Neuronal stem cell (in vitro differentiated cells): ENCODE results near the gene OR2M4.
"Not testable (repeated sequence)": the region's sequence is repeated elsewhere in the genome, so short reads cannot be mapped to it uniquely, and the experiment has no call there.

Experiments used
- DNase-seq: peaks from one replicate; pipeline ENCODE4 v3.0.0-alpha.2; 2013; ENCODE audit warnings: low spot score
- H2AFZ ChIP-seq: one replicate; pipeline ENCODE4 v1.6.1; 2013; ENCODE audit warnings: mild to moderate bottlenecking, low read length, inconsistent platforms
- H2AK5ac ChIP-seq: 2 replicates; pipeline ENCODE4 v1.6.1; 2013; ENCODE audit warnings: low read depth, mild to moderate bottlenecking, inconsistent platforms, low read length, moderate library complexity, mixed read lengths
- H2BK120ac ChIP-seq: 2 replicates; pipeline ENCODE4 v1.6.1; 2013; ENCODE audit warnings: low read depth, mild to moderate bottlenecking, inconsistent platforms, low read length, moderate library complexity, mixed read lengths
- H2BK12ac ChIP-seq: one replicate; pipeline ENCODE4 v1.6.1; 2013; ENCODE audit warnings: low read length, inconsistent platforms
- H2BK15ac ChIP-seq: 2 replicates; pipeline ENCODE4 v1.6.1; 2013; ENCODE audit warnings: mild to moderate bottlenecking, low read length, inconsistent platforms, mixed read lengths
- H2BK5ac ChIP-seq: one replicate; pipeline ENCODE4 v1.6.1; 2013; ENCODE audit warnings: inconsistent platforms, mild to moderate bottlenecking, low read length, moderate library complexity
- H3K14ac ChIP-seq: one replicate; pipeline ENCODE4 v1.6.1; 2013; ENCODE audit warnings: low read length, inconsistent platforms
- H3K18ac ChIP-seq: 2 replicates; pipeline ENCODE4 v1.6.1; 2013; ENCODE audit warnings: low read length, inconsistent platforms
- H3K23ac ChIP-seq: 2 replicates; pipeline ENCODE4 v1.6.1; 2013; ENCODE audit warnings: low read depth, mild to moderate bottlenecking, mixed read lengths, low read length, inconsistent platforms; ENCODE audit not compliant: poor library complexity
- H3K27ac ChIP-seq: replicated peaks from 3 replicates; pipeline ENCODE4 v1.5.1; 2013; ENCODE audit warnings: low read length, inconsistent platforms
- H3K27me3 ChIP-seq, 3 experiments: 2 replicates each; pipeline ENCODE4 v1.6.1; 2013; ENCODE audit warnings: low read length in 3 of 3, mild to moderate bottlenecking in 2 of 3, inconsistent platforms in 1 of 3, low read depth in 1 of 3, mixed read lengths in 1 of 3, moderate library complexity in 1 of 3; ENCODE audit not compliant: control insufficient read depth in 3 of 3, insufficient read depth in 3 of 3
- H3K36me3 ChIP-seq, 2 donors: replicated peaks in 1 of 2; 2 replicates each; pipeline ENCODE4 v1.6.1; 2013; ENCODE audit warnings: low read length in 2 of 2; ENCODE audit not compliant: control insufficient read depth in 2 of 2, insufficient read depth in 2 of 2
- H3K4ac ChIP-seq: 2 replicates; pipeline ENCODE4 v1.6.1; 2013; ENCODE audit warnings: inconsistent platforms, mild to moderate bottlenecking, low read length, moderate library complexity
- H3K4me1 ChIP-seq, 2 donors: 1 replicate in 1 of 2; 2 replicates in 1 of 2; pipeline ENCODE4 v1.6.1; 2013; ENCODE audit warnings: low read length in 2 of 2, low read depth in 1 of 2; ENCODE audit not compliant: control insufficient read depth in 2 of 2, insufficient read depth in 1 of 2
- H3K4me2 ChIP-seq: one replicate; pipeline ENCODE4 v1.6.1; 2013; ENCODE audit warnings: mild to moderate bottlenecking, low read length, inconsistent platforms; ENCODE audit not compliant: insufficient read depth, poor library complexity, severe bottlenecking
- H3K4me3 ChIP-seq, 2 donors: 2 replicates each; pipeline ENCODE4 v1.5.1; 2013; ENCODE audit warnings: low read length in 2 of 2, mild to moderate bottlenecking in 2 of 2, inconsistent platforms in 1 of 2, moderate library complexity in 1 of 2
- H3K79me1 ChIP-seq: one replicate; pipeline ENCODE4 v1.6.1; 2013; ENCODE audit warnings: low read depth, mild to moderate bottlenecking, inconsistent platforms, low read length, moderate library complexity
- H3K9ac ChIP-seq: one replicate; pipeline ENCODE4 v1.6.1; 2013; ENCODE audit warnings: mild to moderate bottlenecking, low read depth, low read length, inconsistent platforms; ENCODE audit not compliant: poor library complexity
- H3K9me3 ChIP-seq, 2 donors: replicated peaks in 1 of 2; 2 replicates each; pipeline versions ENCODE3 to v1.6.1; 2013; ENCODE audit warnings: low read length in 2 of 2, mild to moderate bottlenecking in 2 of 2, inconsistent platforms in 1 of 2, low read depth in 1 of 2, mixed read lengths in 1 of 2, moderate library complexity in 1 of 2; ENCODE audit not compliant: control insufficient read depth in 2 of 2, insufficient read depth in 1 of 2
- H4K8ac ChIP-seq: one replicate; pipeline ENCODE4 v1.6.1; 2013; ENCODE audit warnings: low read depth, mild to moderate bottlenecking, inconsistent platforms, low read length, moderate library complexity
- H4K91ac ChIP-seq: one replicate; pipeline ENCODE4 v1.6.1; 2013; ENCODE audit warnings: low read length, low read depth, mild to moderate bottlenecking, inconsistent platforms; ENCODE audit not compliant: poor library complexity
- WGBS, 2 donors: extraction: QIAGEN DNeasy Blood & Tissue Kit; methylation state at CpG; one replicate each; pipeline ENCODE4 v1.1.7; 2013; ENCODE audit warnings: missing lambda C conversion rate in 2 of 2, mixed read lengths in 1 of 2; ENCODE audit not compliant: insufficient read length in 2 of 2, insufficient replicate concordance in 1 of 2; ENCODE audit errors: extremely low coverage in 2 of 2; 5-methylcytosine and 5-hydroxymethylcytosine counted together

The OR2M4 gene

GRCh38 chr1:248268178-248268577 lies 37.0 kb downstream of the OR2M4 start:
- H3K23ac ChIP-seq, result no peak overlapping the region
- no peaks in the 10 kb centered on the region for H3K36me3 ChIP-seq
- no peak overlapping the region for H3K14ac ChIP-seq
- no peaks in the 10 kb centered on the region for H3K4me1 ChIP-seq
- no peaks in the 10 kb centered on the region for H3K27me3 ChIP-seq
- no peak overlapping the region for H2BK15ac ChIP-seq
- H3K27ac ChIP-seq, result no peak overlapping the region
- no peak overlapping the region for H3K4me2 ChIP-seq
- H3K9ac ChIP-seq, result no peak overlapping the region
- H2AK5ac ChIP-seq, result no peak overlapping the region
- no peak overlapping the region for H2BK120ac ChIP-seq
- no peak for DNase-seq
- no peak overlapping the region for H4K8ac ChIP-seq
- no peaks in the 10 kb centered on the region for H3K79me1 ChIP-seq
- H2BK5ac ChIP-seq, result no peak overlapping the region
- WGBS, 2 donors, result no CpG with 5 or more reads among the region's 4 CpGs
- no peak overlapping the region for H3K4ac ChIP-seq
- peaks cover 0 to 2% of the 10 kb centered on the region in 2 donors for H3K9me3 ChIP-seq
- H4K91ac ChIP-seq, result no peak overlapping the region
- H2AFZ ChIP-seq, result no peak overlapping the region
- no peak overlapping the region for H3K4me3 ChIP-seq
- H3K18ac ChIP-seq, result no peak overlapping the region
- H2BK12ac ChIP-seq, result no peak overlapping the region

- H2BK5ac ChIP-seq, H3K4me3 ChIP-seq, H3K14ac ChIP-seq, H3K18ac ChIP-seq, H2AFZ ChIP-seq, H2AK5ac ChIP-seq, H3K9ac ChIP-seq, H2BK15ac ChIP-seq, H3K36me3 ChIP-seq, H3K79me1 ChIP-seq, H3K4ac ChIP-seq, H4K91ac ChIP-seq, H2BK120ac ChIP-seq, H2BK12ac ChIP-seq, H3K27me3 ChIP-seq, H4K8ac ChIP-seq, H3K4me2 ChIP-seq, H3K4me1 ChIP-seq, DNase-seq, H3K27ac ChIP-seq, H3K9me3 ChIP-seq, H3K23ac ChIP-seq: not testable (repeated sequence)
- WGBS, 2 donors, result no CpG with 5 or more reads among the region's 16 CpGs
These were observed 42.0 kb downstream of the OR2M4 start for GRCh38 chr1:248273225-248273624.

- Histone ChIP-seq H2BK5ac (no peak within 1 kb of the TSS), H3K4me2 (no peak within 1 kb of the TSS), H2AFZ (no peak within 1 kb of the TSS), H2BK120ac (no peak within 1 kb of the TSS), H3K79me1 (no peaks in the 10 kb centered on the region), H3K4me3 (no peak within 1 kb of the TSS), H2AK5ac (no peak within 1 kb of the TSS), H3K18ac (no peak within 1 kb of the TSS), H3K4ac (no peak within 1 kb of the TSS), H4K8ac (no peak within 1 kb of the TSS), H3K27me3 (no peaks in the 10 kb centered on the region), H2BK12ac (no peak within 1 kb of the TSS), H3K36me3 (no peaks in the 10 kb centered on the region), H3K23ac (no peak within 1 kb of the TSS), H3K14ac (no peak within 1 kb of the TSS), H3K9ac (no peak within 1 kb of the TSS), H2BK15ac (no peak within 1 kb of the TSS), H3K27ac (no peak within 1 kb of the TSS), H4K91ac (no peak within 1 kb of the TSS), H3K9me3 (peaks cover 0 to 6% of the 10 kb centered on the region in 2 donors), H3K4me1 (no peaks in the 10 kb centered on the region)
- DNase-seq, result no peak
- no CpG with 5 or more reads among the region's 1 CpG for WGBS, 2 donors
These were observed 46.7 kb downstream of the OR2M4 start, which contains the start of gene OR2T33 for GRCh38 chr1:248277876-248278275. TSS of gene OR2T33 (minus strand) at chr1:248277976. CDS start at chr1:248273814, 4,162 bp downstream.

GRCh38 chr1:248288391-248288790 lies 57.2 kb downstream of the OR2M4 start:
- H3K27me3 ChIP-seq, result peaks cover 0 to 2% (median 0%) of the 10 kb centered on the region in 3 experiments
- no peak overlapping the region for H2BK12ac ChIP-seq
- no peak overlapping the region for H3K18ac ChIP-seq
- H3K14ac ChIP-seq, result no peak overlapping the region
- no peaks in the 10 kb centered on the region for H3K4me1 ChIP-seq
- H3K4me3 ChIP-seq, result no peak overlapping the region
- no peak overlapping the region for H4K8ac ChIP-seq
- H3K9ac ChIP-seq, result no peak overlapping the region
- H3K4ac ChIP-seq, result no peak overlapping the region
- H3K9me3 ChIP-seq, result peaks cover 0 to 7% of the 10 kb centered on the region in 2 donors
- H2BK5ac ChIP-seq, result no peak overlapping the region
- no peak overlapping the region for H4K91ac ChIP-seq
- no peak overlapping the region for H2BK15ac ChIP-seq
- WGBS, 2 donors, result no CpG with 5 or more reads among the region's 6 CpGs
- no peak for DNase-seq
- H2AFZ ChIP-seq, result no peak overlapping the region
- H3K79me1 ChIP-seq, result no peaks in the 10 kb centered on the region
- H3K36me3 ChIP-seq, result no peaks in the 10 kb centered on the region
- no peak overlapping the region for H2AK5ac ChIP-seq
- H3K4me2 ChIP-seq, result no peak overlapping the region
- H3K23ac ChIP-seq, result no peak overlapping the region
- H3K27ac ChIP-seq, result no peak overlapping the region
- no peak overlapping the region for H2BK120ac ChIP-seq
